ENCODE data around the gene ITGA3.

- TF ChIP-seq CTCF (IDR thresholded peaks at IDR 0.05 in 8 of 11, conservative IDR thresholded peaks at IDR 0.05 in 3 of 11) (no peak), POLR2A (IDR thresholded peaks at IDR 0.05) (no peak), POLR2AphosphoS5 (IDR thresholded peaks at IDR 0.05) (no peak)
Measured at GRCh38 chr17:50047488-50048126, 8.3 kb upstream of the ITGA3 start.

All from spleen (tissue), 7 donors.